ENCODE data around the gene LMBRD2. TPM values are rescaled to one million over a fixed set of nuclear protein-coding genes. Genes with fewer than 3 reads are reported as not detected.

LMBRD2 gene
- total RNA-seq, 4 donors from 2014 or later: 6.9 to 23.2 (median 8.8) TPM

DNA sequence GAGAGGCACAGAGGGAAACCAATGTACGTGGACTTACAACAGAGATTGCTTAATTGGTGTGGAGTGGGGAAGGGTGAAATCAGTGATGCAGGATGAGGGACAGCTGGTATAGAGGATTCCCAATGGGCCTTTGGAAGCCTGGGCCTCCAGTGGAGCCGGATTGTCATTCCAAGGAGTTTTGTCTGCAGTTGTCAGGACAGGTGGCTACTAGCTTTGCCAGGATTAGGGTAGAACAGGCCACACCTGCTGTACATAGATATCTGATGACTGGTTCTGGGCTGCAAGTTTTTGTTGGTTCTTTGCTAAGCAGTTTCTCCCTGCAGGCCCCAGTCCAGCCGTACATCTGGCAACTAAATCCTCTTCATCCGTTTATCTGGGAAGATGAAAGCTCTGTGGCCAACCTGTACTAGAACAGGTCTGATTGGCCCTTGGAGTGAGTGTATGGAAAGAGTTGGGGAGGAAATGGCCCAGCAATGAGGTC is 4.5 kb upstream of the LMBRD2 start:
- Histone ChIP-seq H3K4me3 (no peak overlapping the region), H3K27ac (peak overlapping the region; percentile 32 to 75 (median 53)), H3K4me1 (peaks cover 0 to 53% (median 19%) of the 10 kb centered on the region in 3 donors), H3K27me3 (no peaks in the 10 kb centered on the region), H3K9me3 (no peaks in the 10 kb centered on the region), H3K36me3 (peaks cover 0 to 52% (median 0%) of the 10 kb centered on the region in 3 donors)
- WGBS, 2 donors: 33 to 42% methylated on average over 4 of the region's 4 CpGs
- TF ChIP-seq POLR2A (IDR thresholded peaks at IDR 0.05): no peak
- no peak for TF ChIP-seq CTCF (IDR thresholded peaks at IDR 0.05)
- intact Hi-C loops (cut with DNase I): no loop called here
- DNase-seq: no peak

- peak overlapping the region in 1 of 4 donors; percentile 75 for H3K27ac ChIP-seq
- TF ChIP-seq POLR2A (IDR thresholded peaks at IDR 0.05): no peak
- TF ChIP-seq CTCF (IDR thresholded peaks at IDR 0.05): no peak
- WGBS, 2 donors: 88 to 90% methylated on average over 7 of the region's 7 CpGs
- DNase-seq: no peak
- peaks cover 0 to 56% (median 25%) of the 10 kb centered on the region in 3 donors for H3K4me1 ChIP-seq
- no peak overlapping the region for H3K4me3 ChIP-seq
- intact Hi-C loops (cut with DNase I): no loop called here
- H3K36me3 ChIP-seq: peaks cover 0 to 45% (median 0%) of the 10 kb centered on the region in 3 donors
- no peaks in the 10 kb centered on the region for H3K9me3 ChIP-seq
- H3K27me3 ChIP-seq: no peaks in the 10 kb centered on the region
These were observed 3.6 kb upstream of the LMBRD2 start for GRCh38 chr5:36155291-36155690.

GRCh38 chr5:36153726-36154125 is 2.0 kb upstream of the LMBRD2 start:
- DNase-seq: no peak
- Histone ChIP-seq H3K36me3 (peaks cover 0 to 29% (median 0%) of the 10 kb centered on the region in 3 donors), H3K4me3 (peak overlapping the region in 1 of 4 donors; percentile 91), H3K27ac (no peak overlapping the region), H3K27me3 (no peaks in the 10 kb centered on the region), H3K9me3 (no peaks in the 10 kb centered on the region), H3K4me1 (peaks cover 0 to 72% (median 27%) of the 10 kb centered on the region in 3 donors)
- intact Hi-C loops (cut with DNase I): no loop called here
- 79 to 84% methylated on average over 4 of the region's 4 CpGs for WGBS, 2 donors
- no peak for TF ChIP-seq POLR2A (IDR thresholded peaks at IDR 0.05)
- TF ChIP-seq CTCF (IDR thresholded peaks at IDR 0.05): no peak

GRCh38 chr5:36153298-36153677 is 1.6 kb upstream of the LMBRD2 start:
- H3K4me3 ChIP-seq: peak overlapping the region in 2 of 4 donors; percentile 91 to 94
- no peak for DNase-seq
- peaks cover 0 to 74% (median 27%) of the 10 kb centered on the region in 3 donors for H3K4me1 ChIP-seq

DNA sequence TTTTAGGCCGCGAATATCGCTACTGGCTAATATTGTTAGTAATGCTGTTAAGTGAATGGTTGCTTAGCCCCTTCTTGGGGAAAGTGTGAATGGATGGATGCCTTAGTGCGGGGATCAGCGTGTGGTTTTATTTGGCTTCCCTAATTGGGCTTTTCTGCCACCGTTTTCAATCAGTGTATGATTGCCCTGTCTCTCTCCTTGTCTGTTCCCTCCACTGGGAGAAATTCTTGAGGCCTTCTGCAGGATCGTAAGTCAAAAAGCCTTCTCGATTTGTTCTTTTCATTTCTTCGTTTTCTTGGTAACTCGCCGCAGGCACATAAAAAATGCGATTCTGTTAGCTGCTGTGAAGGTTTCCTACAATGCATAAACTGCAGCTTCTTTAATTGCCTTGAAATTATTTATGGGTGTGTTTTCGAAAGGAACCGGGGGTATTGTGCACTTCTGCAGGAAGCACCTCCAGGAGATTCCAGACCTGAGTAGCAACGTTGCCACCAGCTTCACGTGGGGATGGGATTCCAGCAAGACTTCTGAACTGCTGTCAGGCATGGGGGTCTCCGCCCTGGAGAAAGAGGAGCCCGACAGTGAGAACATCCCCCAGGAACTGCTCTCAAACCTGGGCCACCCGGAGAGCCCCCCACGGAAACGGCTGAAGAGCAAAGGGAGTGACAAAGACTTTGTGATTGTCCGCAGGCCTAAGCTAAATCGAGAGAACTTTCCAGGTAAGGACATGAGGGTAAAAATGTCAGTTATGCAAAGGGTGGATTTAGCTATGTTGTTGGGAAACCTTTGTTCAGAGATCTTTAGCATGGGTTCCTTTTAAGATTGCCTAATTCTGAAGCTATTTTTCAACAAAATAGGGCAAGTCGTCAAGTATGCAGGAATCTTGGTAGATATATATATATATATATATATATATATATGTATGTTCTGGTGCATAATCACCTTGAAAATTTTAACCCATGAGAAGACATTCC is 924 bp upstream of the LMBRD2 start:
- no peak for DNase-seq
- peak overlapping the region; percentile 89 to 95 (median 92) for H3K4me3 ChIP-seq
- H3K9me3 ChIP-seq: no peaks in the 10 kb centered on the region
- peak overlapping the region; percentile 89 to 92 (median 91) for H3K27ac ChIP-seq
- H3K36me3 ChIP-seq: peaks cover 0 to 20% (median 0%) of the 10 kb centered on the region in 3 donors
- H3K4me1 ChIP-seq: peaks cover 0 to 74% (median 27%) of the 10 kb centered on the region in 3 donors
- no peaks in the 10 kb centered on the region for H3K27me3 ChIP-seq
- TF ChIP-seq CTCF (IDR thresholded peaks at IDR 0.05) (no peak), POLR2A (IDR thresholded peaks at IDR 0.05) (no peak)
- WGBS, 2 donors: 2% methylated on average over 15 to 21 of the region's 24 CpGs
- intact Hi-C loops (cut with DNase I): no loop called here

More at GRCh38 chr5:36153298-36153677, 1.6 kb upstream of the LMBRD2 start:
- Histone ChIP-seq H3K9me3 (no peaks in the 10 kb centered on the region), H3K27ac (peak overlapping the region in 1 of 4 donors; percentile 90), H3K27me3 (no peaks in the 10 kb centered on the region), H3K36me3 (peaks cover 0 to 25% (median 0%) of the 10 kb centered on the region in 3 donors)
- no peak for TF ChIP-seq POLR2A (IDR thresholded peaks at IDR 0.05)
- 62 to 68% methylated on average over 7 of the region's 7 CpGs for whole genome bisulfite sequencing, 2 donors
- intact Hi-C loops (cut with DNase I): no loop called here

Data from esophagus squamous epithelium (tissue), 5 donors.